Stimulated activated CD4-positive, alpha-beta T cell treated with anti-CD3 and anti-CD28 coated beads, Interleukin-1b, Interleukin-23, amount 100 ng/mL, for 4 hours (primary cell): Measurements from ENCODE around the gene SH2D6.
A peak's percentile ranks its signal among the peaks of the same experiment; 100 is the strongest.
"Not testable (repeated sequence)": the region's sequence is repeated elsewhere in the genome, so short reads cannot be mapped to it uniquely, and the experiment has no call there.

ENCODE experiments used
- DNase-seq, 2 donors: peaks; one replicate each; pipeline ENCODE4 v3.0.0-alpha.2; 2020; ENCODE audit warnings: low read depth in 2 of 2

Gene SH2D6

DNA sequence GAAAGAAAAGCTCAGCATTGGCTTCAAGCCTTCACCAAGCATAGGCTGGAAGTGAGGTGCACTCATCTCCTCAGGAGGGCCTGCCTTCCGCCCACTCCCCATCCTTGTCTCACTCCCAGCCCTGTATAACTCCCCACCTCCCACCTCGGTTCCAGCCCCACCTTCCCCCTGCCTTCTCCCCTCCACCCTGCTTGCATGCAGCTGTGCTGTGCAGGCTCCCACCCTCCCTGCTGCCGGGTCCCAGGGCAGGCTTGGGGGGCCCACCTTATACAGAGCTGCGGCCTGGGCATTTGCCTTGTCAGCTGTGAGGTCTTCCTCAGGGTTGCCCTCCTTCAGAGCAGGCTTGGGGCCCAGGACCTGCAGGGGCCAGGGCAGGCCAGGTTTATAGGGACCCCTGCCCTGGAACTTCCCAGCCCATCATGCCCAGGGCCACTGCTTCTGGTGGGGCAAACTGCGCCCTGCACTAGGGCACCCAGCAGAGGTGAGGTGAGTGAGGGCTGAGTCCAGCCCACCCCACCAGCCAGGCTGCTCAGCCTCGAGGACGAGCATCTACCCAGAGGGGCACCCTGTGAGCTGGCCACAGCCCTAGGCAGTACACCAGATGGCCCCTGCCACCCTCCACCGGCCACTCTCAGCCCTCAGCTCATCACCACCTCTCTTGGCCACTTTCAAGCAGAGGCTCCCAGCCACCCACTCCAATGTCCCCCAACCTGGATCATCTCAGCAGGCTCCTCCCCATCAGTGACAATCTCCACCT is 19.9 kb upstream of the SH2D6 start:
- no peak for DNase-seq

DNA sequence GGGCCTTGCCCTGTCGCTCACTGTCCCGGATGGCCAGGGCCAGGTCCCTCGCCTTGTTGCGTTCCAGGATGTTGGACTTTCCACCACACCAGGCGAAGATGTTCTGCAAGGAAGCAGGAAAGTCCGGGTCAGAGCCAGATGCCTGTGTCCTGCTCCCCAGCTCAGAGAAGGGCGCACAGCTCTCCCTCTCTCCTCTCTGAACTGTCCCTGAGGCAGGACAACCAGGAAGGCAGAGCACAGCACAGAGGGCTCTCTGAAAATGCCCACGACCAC is 19.4 kb upstream of the SH2D6 start:
- no peak for DNase-seq

DNA sequence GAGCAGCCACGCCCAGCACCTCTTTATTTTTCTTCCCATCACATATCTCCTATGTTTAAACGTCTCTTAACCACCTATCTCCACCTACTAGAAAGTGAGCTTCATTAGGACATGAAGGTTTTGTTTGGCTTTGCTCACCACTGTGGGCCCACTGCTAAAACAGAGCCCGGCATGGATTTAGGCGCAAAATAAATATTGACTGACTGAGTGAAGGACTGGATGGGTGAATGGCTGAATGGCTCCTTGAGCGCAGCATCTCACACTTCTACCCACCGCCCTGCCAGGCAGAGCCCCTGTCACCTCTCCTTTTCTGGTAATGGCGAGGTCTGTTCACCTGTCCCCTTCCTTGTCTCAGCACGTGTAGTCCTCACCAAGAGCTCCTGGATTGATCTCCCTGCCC is 18.5 kb upstream of the SH2D6 start:
- DNase-seq, result no peak

DNA sequence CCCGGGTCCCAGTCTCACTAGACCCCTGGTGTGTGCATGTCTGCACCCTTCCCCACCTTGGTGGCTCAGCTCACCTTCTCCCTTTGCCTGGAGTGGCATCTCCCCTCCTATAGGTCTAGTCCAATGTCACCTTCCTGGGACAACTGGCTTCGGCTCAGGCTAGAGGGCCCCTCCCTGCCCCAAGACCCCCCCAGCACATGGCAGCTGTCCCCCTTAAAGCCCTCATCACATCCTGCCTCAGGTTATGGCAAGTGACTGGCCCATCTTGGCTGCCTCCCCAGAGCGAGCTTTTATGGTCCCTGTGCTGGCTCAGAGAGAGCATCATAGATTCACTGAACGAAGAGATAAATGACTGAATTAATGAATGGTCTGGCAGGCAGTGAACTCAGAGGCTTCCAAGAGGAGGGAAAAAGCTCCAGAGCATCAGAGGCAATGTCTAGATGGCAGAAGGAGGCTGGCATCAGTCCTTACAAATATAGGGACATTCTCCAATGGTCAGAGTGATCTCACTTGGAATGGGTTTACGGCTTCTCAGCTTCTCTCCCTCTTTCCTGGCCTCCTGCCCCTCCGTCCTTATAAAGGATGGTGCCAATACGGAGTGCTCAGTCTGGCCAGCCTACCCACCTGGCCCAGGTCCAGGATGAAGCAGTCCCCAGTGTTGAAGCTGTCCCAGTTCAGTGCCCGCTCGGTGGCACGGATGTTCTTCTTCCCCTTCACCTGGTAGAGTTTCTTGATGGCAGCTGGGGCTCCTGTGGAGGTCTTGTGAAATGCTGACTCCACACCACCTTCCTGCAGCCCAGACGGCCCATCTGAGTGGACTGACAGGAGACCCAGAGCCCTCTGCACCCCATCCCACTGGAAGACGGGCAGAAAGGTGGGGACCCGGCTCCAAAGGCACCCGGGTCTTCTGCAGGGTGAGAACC is 17.7 kb upstream of the SH2D6 start:
- no peak for DNase-seq

DNA sequence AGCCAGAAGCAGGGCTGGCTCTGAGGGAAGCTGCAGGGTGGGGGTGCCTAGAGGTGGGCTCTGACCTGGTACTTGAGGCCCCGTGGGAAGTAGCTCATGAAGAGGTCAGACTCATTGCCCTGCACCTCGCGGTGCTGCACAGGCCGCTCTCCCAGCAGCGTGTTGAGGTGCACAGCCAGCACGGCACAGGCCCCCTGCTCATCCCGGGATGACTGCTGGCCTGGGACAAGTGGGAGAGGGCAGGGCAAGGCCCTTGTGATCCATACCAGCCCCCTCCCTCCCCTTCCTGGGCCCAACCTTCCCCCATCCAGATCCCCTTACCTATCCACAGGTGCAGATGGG is 17.1 kb upstream of the SH2D6 start:
- no peak for DNase-seq

DNA sequence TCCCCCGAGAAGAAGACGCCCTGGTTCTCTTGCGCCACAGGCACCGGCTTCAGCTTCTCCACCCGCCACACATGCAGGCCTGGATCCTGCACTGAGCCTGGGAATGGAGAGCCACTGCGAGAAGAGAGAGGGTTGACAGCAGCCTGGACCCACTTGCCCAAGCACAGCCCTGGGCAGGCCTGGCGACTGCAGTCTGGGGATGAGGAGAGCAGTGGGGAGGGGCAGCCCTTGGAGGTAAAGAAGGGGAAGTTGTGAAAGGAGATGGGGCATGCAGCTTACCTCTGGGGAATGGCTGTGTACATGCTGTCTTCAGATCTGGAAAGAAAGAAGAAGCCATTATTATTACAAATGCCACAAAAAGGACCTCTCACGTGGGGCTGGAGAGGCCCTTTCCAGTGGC is 16.7 kb upstream of the SH2D6 start:
- DNase-seq, result no peak

DNA sequence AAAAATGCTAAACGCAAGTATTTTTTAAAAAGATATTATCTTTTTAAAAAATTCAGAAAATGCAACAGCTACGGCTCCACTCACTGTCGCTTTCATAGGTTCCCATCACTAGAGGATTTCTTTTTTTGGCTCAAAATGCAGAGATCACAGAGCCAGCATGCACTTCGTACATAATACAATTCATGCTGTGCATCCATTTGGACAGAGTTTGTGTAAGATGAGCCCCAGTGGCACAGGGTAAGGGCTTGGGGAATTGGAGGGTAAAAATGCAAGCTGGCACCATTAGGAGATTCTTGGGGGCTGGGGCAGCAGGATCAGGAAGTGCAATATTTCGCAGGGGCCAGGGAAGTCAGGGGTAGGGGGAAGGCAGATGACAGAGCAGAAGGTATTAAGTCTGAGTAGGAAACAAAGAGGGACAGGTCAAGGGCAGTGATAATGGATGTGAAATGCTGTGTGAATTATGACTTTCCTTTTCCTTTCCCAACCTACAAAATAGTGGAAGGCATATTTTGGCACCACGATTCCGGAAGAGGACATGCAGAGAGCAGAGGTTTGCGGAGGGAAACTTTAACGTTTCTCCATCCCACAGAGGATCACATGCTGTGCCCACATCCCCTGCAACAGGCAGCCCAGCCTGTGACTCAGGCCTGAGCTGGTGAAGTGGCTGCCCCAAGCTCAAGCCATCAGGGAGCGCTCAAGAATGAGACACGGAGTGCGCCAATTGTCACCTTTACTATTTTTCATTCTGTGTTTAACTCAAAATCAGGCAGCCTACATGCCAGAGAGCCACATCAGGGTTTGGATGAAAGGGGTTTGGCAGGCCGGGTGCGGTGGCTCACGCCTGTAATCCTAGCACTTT is 13.1 kb upstream of the SH2D6 start:
- peak; percentile 25 to 39 for DNase-seq

DNA sequence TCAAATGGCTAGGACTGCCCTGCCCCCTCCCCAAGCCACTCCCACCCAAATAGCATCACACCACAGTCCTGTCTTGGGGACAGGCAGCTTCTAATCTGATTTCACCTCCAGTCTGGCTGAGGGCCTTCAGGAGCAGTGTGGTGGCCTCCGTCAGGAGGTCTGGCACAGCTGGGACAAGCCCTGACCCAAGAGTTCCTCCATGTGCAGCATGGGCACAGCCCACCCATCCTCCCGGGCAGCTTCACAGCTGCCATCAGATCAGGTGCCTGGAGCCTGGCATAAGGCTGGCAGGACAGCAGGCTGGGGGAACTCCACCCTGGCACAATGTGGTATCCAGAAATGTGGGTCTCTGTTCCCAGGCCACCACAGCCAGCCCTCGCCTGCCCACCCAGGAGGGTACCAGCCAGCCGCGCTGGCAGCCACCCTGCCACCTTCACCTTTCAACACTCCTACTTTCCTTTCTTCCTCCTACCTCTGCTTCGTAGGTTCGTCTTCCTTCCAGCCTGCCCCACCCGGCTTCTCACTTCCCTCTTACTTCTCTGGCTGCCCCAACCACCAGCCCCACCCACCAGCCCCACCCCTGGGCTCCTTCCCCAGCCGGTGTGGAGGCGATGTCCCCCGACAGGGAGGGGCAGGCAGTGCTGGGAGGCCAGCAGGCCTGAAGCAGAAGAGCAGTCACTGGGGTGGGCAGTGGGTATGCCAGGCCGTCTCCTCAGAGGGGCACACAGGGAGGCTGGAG is 8.5 kb upstream of the SH2D6 start, which contains the start of gene CAPG:
TSS of gene CAPG (minus strand) at position 522 of the 739 bp plus-strand sequence. CDS start 8,221 bp downstream, outside the sequence.
- peak in 1 of 2 donors; percentile 21 for DNase-seq

DNA sequence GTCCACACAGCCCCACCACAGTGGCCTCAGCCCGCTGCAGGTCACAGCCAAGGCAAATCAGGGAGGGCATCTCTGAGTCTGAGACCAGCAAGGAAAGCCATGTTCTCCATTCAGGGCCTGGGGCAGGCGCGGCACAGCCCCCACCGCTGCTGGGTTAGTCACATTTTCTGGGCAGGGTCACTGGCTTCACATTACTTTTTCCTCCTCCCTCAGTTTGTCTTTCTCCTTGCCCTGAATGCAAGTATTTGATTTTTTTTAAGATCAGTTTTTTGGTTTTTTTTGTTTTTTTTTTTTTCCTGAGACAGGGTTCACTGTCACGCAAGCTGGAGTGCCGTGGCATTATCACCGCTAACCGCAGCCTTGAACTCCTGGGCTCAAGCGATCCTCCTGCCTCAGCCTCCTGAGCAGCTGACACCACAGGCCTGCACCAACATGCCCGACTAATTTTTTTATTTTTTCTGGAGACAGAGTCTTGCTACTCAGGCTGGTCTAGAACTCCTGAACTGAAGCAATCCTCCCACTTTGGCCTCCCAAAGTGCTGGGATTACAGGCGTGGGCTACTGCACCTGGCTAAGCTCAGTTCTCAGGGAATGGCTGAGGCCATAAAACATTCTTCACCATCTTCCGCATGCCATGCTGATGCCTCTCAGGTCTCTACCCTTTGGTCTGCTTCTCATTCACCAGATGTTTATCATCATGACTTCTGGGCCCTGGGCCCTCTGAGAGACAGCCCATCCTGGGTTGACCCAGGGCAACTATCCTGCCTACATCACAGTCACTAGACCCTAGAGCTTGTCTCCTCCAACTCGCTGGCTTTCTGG is 7.7 kb upstream of the SH2D6 start:
- DNase-seq, result no peak

DNA sequence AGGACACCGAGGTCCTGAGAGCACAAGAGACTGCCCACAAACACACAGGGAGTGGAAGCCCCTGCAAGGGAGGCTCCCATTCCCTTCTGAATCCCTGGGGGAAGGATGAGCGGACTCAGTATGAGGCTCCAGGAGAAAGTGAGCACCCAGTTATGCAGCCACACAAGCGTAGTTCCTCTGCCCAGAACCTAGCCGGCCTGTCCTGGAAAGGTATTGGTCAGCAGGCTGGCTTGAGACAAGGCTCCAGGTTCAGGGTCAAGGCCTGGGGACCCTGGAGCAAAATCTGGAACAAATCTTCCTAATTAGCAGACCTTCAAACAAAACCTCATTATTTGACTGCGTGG is 7.1 kb upstream of the SH2D6 start:
- no peak for DNase-seq

DNA sequence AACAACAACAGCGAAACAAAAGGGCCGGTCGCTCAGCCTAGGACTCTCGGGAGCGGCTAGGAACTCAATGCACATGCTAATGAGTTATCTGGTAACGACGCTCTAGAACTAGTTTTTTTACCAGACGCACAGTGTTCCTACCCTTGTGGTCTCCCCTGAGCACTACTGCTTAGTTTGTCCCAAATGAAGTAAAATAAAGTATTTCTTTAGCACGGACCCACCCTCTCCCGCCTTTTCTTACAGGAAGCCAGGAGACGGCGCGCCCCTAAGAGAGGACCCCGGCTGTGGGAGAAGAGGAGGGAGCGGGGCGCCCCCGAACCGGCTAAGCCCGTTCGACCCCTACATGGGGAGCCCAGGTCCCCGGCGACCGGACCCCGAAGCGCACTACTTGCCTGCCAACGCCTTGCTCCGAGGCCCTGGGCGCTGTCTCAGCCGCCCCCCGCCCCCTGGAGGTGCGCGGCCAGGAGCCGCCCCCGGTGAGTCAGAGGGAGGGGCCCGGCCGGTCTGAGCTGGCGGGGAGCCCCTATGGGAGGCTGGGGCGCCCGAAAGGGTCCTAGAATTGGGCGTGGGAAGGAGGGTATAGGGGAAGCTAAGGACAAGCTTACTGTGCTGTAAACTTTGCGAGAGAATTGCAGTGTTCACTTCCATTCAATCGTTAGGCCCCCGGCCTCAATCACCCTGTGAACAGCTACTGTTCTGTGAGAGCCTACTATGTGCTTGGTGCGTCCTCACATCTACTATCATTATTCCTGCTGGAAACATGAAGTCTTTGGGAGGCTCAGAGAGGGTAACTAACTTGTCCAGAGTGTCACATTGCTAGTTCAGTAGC is 4.7 kb upstream of the SH2D6 start:
- no peak for DNase-seq

DNA sequence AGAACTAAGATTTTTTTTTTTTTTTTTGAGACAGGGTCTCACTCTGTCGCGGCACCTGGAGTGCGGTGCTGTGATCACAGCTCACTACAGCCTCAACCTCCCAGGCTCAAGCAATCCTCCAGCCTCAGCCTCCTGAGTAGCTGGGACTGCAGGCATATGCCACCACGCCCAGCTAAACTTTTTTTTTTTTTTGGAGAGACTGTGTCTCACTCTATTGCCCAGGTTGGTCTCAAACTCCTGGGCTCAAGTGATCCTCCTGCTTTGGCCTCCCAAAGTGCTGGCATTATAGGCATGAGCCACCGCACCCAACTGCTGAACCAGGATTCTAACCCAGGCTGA is 4.1 kb upstream of the SH2D6 start:
- DNase-seq, result not testable (repeated sequence)

DNA sequence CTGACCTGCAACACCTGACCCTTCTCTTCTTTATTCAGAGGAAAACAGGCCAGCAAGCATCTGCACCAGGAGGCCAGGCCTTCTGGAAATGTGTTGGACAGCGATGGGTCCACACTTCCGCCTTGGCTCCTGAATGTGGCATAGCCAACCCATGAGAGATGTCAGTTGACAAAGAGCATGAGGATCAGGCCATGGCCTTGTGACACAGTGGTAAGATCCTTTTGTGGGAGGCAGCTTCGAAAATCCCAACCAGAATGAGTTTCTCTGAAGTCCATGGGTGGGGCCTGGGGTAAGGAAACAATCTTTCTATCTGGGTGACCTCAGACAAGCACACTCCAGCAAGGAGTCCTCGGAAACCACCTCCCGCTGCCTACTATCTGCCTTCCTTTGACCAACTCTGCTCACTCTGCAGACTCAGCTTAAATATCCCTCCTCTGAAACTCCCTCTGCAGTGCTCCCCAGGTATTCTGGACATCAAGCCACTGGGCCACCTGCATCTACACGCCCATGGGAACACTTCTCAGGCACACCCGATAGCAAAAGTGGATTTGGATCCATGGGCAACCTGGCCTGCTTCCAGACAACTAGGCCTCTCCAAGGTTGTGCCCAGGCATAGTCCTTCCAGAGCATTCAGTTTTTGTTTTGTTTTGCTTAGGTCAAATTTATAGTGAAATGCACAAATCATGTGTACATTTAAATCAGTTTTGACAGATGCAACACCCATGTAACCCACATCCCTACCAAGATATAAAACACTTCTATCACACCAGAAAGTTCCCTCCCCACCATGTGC is 3.6 kb upstream of the SH2D6 start:
- DNase-seq, result no peak

DNA sequence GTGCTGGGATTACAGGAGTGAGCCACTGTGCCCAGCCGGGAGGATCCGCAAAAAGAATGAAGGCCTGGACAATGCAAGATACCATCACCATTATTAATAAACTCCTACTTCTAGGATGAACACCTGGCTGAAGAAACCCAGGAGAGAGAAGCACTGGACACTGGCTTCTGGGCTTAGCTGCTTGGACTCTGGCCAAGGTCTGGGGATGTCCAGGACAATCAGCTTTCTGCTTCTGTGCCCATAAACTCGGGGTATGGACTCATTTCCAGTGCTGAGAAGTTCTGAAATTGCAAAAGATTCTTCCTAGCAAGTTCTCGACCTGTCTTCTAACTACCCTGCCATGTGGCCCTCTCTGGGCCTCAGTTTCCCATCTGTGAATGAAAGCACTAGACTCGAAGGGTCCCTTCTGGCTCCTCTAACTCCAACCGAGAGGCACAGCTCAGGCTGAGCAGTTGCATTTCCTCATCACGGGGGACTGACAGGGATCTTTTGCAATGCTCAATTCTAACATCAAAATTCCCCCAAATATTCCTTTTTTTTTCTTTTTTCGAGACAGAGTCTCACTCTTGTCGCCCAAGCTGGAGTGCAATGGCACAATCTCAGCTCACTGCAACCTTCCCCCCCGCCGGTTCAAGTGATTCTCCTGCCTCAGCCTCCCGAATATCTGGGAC is 2.4 kb upstream of the SH2D6 start:
- no peak for DNase-seq

DNA sequence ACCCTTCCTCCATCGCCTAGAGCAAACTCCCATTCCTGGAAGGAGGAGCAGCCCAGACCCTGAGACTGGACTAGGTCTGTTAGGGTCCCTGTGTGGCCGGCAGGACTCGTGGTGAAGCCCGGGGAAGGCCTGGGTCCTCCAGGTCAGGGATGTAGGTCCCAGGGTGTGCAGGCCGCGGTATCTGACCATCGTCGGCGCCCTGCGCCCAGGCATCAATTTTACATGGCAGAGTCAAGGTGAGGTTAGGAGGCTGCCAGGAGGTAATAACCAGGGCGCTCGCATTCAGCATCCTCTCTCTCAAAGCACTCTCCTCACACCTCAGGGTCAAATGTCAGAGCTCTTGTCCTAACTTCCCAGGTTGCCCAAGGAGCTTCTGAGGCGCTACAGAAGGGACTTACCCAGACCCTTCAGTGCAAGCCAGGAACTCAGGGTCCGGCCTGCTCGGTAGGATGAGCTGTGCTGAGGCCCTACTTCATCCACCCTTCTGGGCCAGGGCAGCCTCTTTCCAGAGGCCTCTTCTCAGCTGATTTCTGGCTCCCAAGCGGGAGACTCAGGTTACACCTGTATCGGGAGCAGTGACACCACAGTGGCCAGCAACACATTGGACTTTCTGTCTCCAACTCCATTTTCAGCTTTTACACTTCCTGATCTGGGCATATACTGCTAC is 628 bp downstream of the SH2D6 start:
- DNase-seq, result no peak

DNA sequence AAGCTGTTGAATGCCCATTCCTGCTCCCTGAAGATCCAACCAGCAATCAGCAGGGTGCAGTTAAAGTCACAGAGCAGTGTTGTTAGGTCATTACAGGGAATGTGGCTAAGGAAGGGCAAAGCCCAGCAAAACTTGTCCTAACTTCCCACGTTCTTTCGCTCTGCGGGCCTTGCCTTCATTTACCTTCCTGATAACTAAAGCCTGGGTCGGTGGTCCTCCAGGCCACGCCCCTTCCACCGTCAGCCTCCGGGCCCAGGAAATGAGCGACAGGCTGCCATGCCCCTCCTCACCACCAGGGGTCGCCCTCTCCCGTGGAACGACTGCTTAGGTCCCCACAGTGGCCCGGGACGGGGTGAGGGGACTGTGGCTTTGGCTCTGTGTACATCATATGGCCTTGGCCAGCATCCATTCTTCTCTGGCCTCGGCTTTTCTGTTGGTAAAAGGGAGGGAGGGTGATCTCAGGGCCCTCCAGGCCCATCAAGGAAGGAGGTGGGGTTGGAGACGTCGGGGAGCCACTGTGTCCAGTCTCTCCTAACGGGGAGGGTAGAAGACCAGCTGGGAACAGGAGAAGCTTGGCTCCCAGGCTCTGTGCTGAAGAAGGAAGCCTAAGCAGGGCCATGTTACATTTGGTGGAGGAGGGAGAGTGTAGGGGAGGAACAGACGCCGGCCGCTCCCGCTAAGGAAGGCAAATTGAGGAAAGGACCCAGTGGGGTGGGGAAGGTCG is 2.2 kb downstream of the SH2D6 start:
- peak; percentile 93 for DNase-seq

DNA sequence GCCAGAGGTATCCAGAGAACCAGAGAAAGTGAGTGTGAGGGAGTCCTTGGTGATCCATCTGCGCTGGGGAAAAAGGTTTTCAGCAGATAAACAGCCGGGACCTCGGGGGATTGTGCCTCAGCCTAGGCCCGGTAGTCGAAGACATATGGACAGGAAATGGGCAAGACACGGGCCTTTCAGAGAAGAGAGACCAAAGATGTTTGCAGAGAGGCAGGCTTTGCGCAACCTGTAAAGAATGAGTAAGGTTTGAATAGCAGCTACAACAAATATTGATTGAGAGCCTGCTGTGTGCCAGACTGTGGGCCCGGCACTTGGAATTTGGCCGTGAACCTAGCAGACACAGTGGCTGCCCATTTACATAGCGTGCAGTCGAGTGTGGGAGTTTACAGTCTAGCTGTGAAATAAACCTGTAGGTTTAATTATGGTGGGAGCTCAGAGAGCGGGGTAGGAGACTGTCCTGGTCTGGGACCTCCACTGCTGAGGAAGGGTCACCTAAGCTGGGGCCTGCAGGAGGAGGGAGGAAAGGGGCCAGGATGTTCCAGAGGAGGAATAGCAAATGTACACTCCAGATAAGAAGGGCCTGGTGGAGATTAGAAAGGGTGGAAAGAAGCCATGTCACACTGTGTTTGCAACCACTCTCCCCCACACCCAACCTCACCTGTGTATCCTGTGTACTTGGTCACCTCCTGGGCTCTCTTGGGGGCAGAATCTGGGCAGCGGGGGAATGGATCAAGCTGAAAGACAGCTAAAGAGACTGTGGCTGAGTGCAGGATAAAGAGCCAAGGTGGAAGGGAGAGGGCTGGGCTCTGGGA is 3.0 kb downstream of the SH2D6 start:
- DNase-seq, result no peak
